Panc1 (cell line): ENCODE data around the gene EIF4EBP3. TPM values are rescaled to one million over a fixed set of nuclear protein-coding genes. Genes with fewer than 3 reads are reported as not detected.

ENCODE experiments used
- ATAC-seq: fragments of 200-7000 bp; cut with Tn5 transposase; 2 replicates; pipeline ENCODE4 v1.9.1; 2020; ENCODE audit warnings: mild to moderate bottlenecking, moderate library complexity
- BruUV-seq: library from RNA; stranded (reverse); fragments of 400-500 nt; replicated peaks from 2 replicates; lab custom pipeline; 2021; lab: Mats Ljungman, UMichigan
- CTCF ChIA-PET: fragments of 300-600 bp; sonication (Branson Sonifier 250); formaldehyde crosslinking; loops from one replicate; lab custom pipeline; 2022; ENCODE audit warnings: antibody characterized with exemption; lab: Charles Lee
- POLR2A ChIA-PET: fragments of 300-600 bp; sonication (Branson Sonifier 250); formaldehyde crosslinking; loops from one replicate; lab custom pipeline; 2022; ENCODE audit warnings: antibody characterized with exemption; lab: Charles Lee
- DNase-seq: peaks from one replicate; pipeline ENCODE4 v3.0.0-alpha.2; 2010; ENCODE audit warnings: low read depth, low spot score
- H3K27ac ChIP-seq: 2 replicates; pipeline ENCODE4 v1.5.1; 2011; ENCODE audit warnings: mild to moderate bottlenecking, low read length, inconsistent platforms
- H3K27me3 ChIP-seq: fragments of 200-500 bp; sonication (Bioruptor generic); 2 replicates; pipeline ENCODE4 v1.6.0; 2014; ENCODE audit warnings: low read length, inconsistent platforms; ENCODE audit not compliant: control insufficient read depth, insufficient read depth
- H3K36me3 ChIP-seq: fragments of 200-500 bp; sonication (Bioruptor generic); 2 replicates; pipeline ENCODE4 v1.5.1; 2014; ENCODE audit warnings: inconsistent platforms, mild to moderate bottlenecking, low read length, moderate library complexity; ENCODE audit not compliant: control insufficient read depth, insufficient read depth
- H3K4me1 ChIP-seq: 2 replicates; pipeline ENCODE4 v1.5.1; 2011; ENCODE audit warnings: inconsistent platforms, mild to moderate bottlenecking, low read length, moderate library complexity; ENCODE audit not compliant: control insufficient read depth, insufficient read depth
- H3K4me3 ChIP-seq, 2 experiments: 2 replicates each; pipeline ENCODE4 v1.5.1; 2011 to 2012; ENCODE audit warnings: low read depth in 2 of 2, low read length in 2 of 2, mild to moderate bottlenecking in 2 of 2, inconsistent platforms in 1 of 2, moderate library complexity in 1 of 2
- H3K9me3 ChIP-seq: fragments of 200-500 bp; sonication (Bioruptor generic); 2 replicates; pipeline ENCODE4 v1.5.1; 2014; ENCODE audit warnings: low read depth, mild to moderate bottlenecking, inconsistent platforms, low read length, moderate library complexity; ENCODE audit not compliant: control insufficient read depth, insufficient read depth
- POLR2AphosphoS5 ChIP-seq: IDR thresholded peaks from 2 replicates; pipeline ENCODE4 v1.6.1; 2012; ENCODE audit warnings: mild to moderate bottlenecking, low read depth, low read length, moderate library complexity
- TCF7L2 ChIP-seq: IDR thresholded peaks from 2 replicates; pipeline ENCODE4 v1.6.1; 2011; ENCODE audit warnings: mild to moderate bottlenecking, low read depth, low read length, inconsistent platforms
- in situ Hi-C: cut with HindIII; loops from 2 replicates; pipeline ENCODE4 v1.10.0; 2016; ENCODE audit warnings: low sequenced_read_pairs, low pct_unique_long_range_greater_than_20kb
- intact Hi-C: fragments of 100-400 bp; cut with micrococcal nuclease; formaldehyde crosslinking; loops from one replicate; pipeline ENCODE4 v1.10.0; 2022; ENCODE audit not compliant: unreplicated experiment
- microRNA-seq: library from miRNA; unstranded; fragments of <30 nt; microRNA quantifications from one replicate; pipeline ENCODE4 v1.1.0, GENCODE V29; 2020; ENCODE audit not compliant: unreplicated experiment
- total RNA-seq: library from RNA; stranded (reverse); gene quantifications from one replicate; pipeline ENCODE4 v1.2.1, GENCODE V29; 2021; ENCODE audit not compliant: unreplicated experiment
- TF ChIP-seq, protein P1 (sequence below): fragments of 450-650 bp; IDR thresholded peaks from 2 replicates; pipeline ENCODE4 v1.5.1; 2017; ENCODE audit warnings: mild to moderate bottlenecking

The EIF4EBP3 gene
- total RNA-seq, 1 experiment from 2014 or later, result 8.6 TPM

DNA sequence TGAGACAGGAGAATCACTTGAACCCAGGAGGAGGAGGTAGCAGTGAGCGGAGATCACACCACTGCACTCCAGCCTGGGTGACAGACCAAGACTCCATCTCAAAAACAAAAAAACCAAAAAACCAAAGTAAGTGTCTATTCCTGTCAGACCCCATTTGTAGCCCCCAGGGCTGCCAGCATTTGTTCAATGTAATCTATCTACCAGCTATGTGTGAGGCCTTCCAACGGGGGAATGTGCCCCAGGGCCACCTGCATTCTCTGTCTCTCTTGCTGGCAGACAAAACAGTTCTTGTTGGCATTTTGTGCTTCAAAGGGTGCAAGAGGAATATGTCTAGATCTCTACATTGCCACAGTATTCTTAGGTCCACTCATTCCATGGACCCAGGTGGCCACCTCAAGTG lies 51.4 kb downstream of the EIF4EBP3 start:
- Histone ChIP-seq H3K27ac (no peak overlapping the region), H3K27me3 (no peaks in the 10 kb centered on the region), H3K36me3 (no peaks in the 10 kb centered on the region), H3K4me1 (no peaks in the 10 kb centered on the region), H3K4me3 (no peak overlapping the region), H3K9me3 (no peaks in the 10 kb centered on the region)
- POLR2A ChIA-PET, result no interaction called here
- CTCF ChIA-PET, result no interaction called here
- TF ChIP-seq POLR2AphosphoS5 (no peak), TCF7L2 (no peak)
- TF ChIP-seq, protein P1, sequence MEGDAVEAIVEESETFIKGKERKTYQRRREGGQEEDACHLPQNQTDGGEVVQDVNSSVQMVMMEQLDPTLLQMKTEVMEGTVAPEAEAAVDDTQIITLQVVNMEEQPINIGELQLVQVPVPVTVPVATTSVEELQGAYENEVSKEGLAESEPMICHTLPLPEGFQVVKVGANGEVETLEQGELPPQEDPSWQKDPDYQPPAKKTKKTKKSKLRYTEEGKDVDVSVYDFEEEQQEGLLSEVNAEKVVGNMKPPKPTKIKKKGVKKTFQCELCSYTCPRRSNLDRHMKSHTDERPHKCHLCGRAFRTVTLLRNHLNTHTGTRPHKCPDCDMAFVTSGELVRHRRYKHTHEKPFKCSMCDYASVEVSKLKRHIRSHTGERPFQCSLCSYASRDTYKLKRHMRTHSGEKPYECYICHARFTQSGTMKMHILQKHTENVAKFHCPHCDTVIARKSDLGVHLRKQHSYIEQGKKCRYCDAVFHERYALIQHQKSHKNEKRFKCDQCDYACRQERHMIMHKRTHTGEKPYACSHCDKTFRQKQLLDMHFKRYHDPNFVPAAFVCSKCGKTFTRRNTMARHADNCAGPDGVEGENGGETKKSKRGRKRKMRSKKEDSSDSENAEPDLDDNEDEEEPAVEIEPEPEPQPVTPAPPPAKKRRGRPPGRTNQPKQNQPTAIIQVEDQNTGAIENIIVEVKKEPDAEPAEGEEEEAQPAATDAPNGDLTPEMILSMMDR, result no peak
- BruUV-seq, result no TSS peak
- DNase-seq (no peak), ATAC-seq (no peak)
- in situ Hi-C loops, result no loop called here
- intact Hi-C loops, result no loop called here

Small RNA genes within 50 kb of the gene (microRNA-seq; reads per million reads assigned to microRNA genes)
- 0.95 reads per million for gene MIR6831

Other genes starting within 250 kb of the EIF4EBP3 start
- gene PFDN1, start 244.6 kb upstream of the EIF4EBP3 start, total RNA-seq, result 54.4 TPM
- 5.0 TPM for gene HBEGF, start 201.1 kb upstream of the EIF4EBP3 start, total RNA-seq
- not detected for gene SLC4A9, start 187.5 kb upstream of the EIF4EBP3 start, total RNA-seq
- 140 TPM for gene ANKHD1, start 145.8 kb upstream of the EIF4EBP3 start, total RNA-seq
- gene SRA1, start 9.8 kb downstream of the EIF4EBP3 start, total RNA-seq, result 52.0 TPM
- 28.6 TPM for gene APBB3, start 16.9 kb downstream of the EIF4EBP3 start, total RNA-seq
- gene SLC35A4, start 17.2 kb downstream of the EIF4EBP3 start, total RNA-seq, result 96.7 TPM
- gene CD14, start 85.5 kb downstream of the EIF4EBP3 start, total RNA-seq, result 2.5 TPM
- gene TMCO6, start 91.8 kb downstream of the EIF4EBP3 start, total RNA-seq, result 18.9 TPM
- gene NDUFA2, start 100.0 kb downstream of the EIF4EBP3 start, total RNA-seq, result 81.7 TPM
- 98.2 TPM for gene IK, start 100.2 kb downstream of the EIF4EBP3 start, total RNA-seq
- 49.2 TPM for gene WDR55, start 117.2 kb downstream of the EIF4EBP3 start, total RNA-seq
- 1.8 TPM for gene DND1, start 125.9 kb downstream of the EIF4EBP3 start, total RNA-seq
- 76.4 TPM for gene HARS1, start 143.7 kb downstream of the EIF4EBP3 start, total RNA-seq
- 44.1 TPM for gene HARS2, start 143.8 kb downstream of the EIF4EBP3 start, total RNA-seq
- gene ZMAT2, start 152.8 kb downstream of the EIF4EBP3 start, total RNA-seq, result 62.2 TPM
- gene PCDHA1, start 238.5 kb downstream of the EIF4EBP3 start, total RNA-seq, result not detected
- not detected for gene PCDHA2, start 247.2 kb downstream of the EIF4EBP3 start, total RNA-seq